DMS53 (cell line): ENCODE data around the gene TERB2.
A peak's percentile ranks its signal among the peaks of the same experiment; 100 is the strongest.
"Not testable (repeated sequence)": the region's sequence is repeated elsewhere in the genome, so short reads cannot be mapped to it uniquely, and the experiment has no call there.

ENCODE experiments used
- DNase-seq: peaks from one replicate; lab custom pipeline; 2025; lab: John Stamatoyannopoulos, UW

Gene TERB2

DNA sequence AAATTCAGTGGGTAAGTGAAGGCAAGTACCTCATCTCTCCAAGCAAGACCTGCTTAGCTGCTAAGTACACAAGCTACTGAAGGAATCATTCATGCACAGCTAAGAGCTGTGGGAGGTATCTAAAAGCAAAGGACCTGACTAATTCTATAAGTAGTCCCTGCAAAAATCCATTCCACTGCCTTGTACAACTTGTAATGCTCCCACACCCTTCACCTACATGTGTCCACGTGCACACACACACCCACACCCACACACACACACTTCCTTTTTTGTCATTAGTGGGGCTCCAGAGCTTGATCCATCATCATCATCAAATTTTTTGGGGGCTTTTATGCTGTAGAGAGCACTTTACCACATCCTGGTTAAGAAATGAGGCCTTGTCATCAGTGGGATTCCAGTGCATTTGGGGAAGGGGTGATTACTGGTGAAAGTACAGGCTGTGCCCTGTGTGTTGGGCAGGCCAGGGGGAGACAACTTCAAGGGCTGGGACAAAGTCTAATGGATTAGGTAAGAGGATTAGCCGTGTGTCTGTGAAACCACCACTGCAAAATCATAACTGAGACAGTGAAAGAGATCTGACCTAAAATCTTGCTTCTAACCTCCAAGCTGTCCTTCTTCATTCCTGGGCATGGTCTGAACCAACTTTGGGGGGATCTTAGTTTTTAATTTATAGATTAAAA lies 47.4 kb downstream of the TERB2 start:
- DNase-seq: peak; percentile 38

DNA sequence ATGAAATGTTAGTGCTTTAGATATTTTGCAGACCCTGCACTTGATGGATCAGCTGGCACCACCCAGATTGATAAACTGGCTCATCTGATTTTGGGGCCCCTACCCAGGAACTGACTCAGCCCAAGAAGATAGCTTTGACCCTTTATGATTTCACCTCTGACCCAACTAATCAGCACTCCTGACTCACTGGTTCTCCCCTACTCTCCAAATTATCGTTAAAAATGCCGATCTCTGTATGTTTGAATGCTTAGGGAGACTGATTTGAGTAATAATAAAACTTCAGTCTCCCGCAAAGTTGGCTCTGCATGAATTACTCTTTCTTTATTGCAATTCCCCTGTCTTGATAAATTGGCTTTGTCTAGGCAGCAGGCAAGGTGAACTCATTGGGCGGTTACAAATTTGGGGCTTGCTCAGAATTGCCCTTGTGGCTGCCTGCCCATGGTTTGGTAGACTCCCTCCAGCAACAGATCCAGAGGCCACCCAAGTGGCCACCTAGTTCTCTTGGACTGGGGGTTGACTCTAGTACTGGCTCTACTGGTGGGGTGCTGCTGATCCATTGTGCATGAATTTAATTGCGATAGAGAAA lies 48.2 kb downstream of the TERB2 start:
- DNase-seq: not testable (repeated sequence)

DNA sequence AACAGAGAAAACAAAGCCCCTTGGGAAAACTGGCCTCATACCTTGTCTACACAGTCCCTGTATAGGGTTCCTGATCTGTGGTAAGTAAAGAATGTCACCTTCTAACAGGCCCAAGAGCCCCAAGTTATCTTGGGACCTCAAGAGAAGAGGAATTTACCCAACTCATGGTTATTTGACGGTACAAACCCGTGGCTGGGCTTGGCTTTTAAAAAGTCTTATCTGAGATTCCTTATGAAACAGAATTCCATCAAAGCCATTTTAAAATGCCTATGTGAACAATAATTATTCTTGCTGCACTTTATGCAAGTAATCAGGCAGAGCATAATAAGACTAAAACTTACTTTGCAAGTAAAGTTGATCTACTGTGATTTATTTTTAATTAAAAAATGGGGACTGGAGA lies 52.6 kb downstream of the TERB2 start:
- DNase-seq: no peak

DNA sequence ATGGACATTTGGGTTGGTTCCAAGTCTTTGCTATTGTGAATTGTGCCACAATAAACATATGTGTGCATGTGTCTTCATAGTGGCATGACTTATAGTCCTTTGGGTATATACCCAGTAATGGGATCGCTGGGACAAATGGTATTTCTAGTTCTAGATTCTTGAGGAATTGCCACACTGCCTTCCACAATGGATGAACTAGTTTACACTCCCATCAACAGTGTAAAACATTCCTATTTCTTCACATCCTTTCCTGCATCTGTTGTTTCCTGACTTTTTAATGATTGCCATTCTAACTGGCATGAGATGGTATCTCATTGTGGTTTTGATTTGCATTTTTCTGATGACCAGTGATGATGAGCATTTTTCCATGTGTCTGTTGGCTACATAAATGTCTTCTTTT lies 58.6 kb downstream of the TERB2 start:
- DNase-seq: not testable (repeated sequence)

DNA sequence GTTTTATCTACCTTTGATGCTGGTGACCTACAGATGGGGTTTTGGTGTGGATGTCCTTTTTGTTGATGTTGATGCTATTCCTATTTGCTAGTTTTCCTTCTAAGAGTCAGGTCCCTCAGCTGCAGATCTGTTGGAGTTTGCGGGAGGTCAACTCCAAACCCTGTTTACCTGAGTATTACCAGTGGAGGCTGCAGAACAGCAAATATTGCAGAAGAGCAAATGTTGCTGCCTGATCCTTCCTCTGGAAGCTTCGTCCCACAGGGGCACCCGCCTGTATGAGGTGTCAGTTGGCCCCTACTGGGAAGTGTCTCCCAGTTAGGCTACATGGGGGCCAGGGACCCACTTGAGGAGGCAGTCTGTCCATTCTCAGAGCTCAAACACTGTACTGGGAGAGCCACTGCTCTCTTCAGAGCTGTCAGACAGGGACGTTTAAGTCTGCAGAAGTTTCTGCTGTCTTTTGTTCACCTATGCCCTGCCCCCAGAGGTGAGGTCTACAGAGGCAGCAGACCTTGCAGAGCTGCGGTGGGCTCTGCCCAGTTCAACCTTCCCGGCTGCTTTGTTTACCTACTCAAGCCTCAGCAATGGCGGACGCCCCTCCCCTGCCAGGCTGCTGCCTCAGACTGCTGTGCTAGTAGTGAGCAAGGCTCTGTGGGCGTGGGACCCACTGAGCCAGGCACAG lies 63.9 kb downstream of the TERB2 start:
- not testable (repeated sequence) for DNase-seq

DNA sequence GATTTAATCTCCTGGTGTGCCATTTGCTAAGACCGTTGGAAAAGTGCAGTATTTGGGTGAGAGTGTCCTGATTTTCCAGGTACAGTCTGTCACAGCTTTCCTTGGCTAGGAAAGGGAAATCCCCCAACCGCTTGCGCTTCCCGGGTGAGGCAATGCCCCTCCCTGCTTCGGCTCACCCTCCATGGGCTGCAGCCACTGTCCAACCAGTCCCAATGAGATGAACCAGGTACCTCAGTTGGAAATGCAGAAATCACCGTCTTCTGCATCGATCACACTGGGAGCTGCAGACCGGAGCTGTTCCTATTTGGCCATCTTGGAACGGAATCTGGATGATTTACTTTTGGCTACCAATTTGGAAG lies 64.4 kb downstream of the TERB2 start:
- DNase-seq: not testable (repeated sequence)

DNA sequence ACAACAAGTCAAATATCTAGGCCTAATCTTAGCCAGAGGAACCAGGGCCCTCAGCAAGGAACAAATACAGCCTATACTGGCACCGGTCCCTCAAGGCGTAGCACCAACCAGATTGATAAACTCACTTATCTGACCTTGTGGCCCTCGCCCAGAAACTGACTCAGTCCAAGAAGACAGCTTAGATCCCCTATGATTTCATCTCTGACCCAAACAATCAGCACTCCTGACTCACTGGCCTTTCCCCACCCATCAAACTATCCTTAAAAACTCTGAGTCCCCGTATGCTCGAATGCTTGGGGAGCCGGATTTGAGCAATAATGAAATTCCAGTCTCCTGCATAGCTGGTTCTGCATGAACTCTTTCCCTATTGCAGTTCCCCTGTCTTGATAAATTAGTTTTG lies 64.9 kb downstream of the TERB2 start:
- no peak for DNase-seq

DNA sequence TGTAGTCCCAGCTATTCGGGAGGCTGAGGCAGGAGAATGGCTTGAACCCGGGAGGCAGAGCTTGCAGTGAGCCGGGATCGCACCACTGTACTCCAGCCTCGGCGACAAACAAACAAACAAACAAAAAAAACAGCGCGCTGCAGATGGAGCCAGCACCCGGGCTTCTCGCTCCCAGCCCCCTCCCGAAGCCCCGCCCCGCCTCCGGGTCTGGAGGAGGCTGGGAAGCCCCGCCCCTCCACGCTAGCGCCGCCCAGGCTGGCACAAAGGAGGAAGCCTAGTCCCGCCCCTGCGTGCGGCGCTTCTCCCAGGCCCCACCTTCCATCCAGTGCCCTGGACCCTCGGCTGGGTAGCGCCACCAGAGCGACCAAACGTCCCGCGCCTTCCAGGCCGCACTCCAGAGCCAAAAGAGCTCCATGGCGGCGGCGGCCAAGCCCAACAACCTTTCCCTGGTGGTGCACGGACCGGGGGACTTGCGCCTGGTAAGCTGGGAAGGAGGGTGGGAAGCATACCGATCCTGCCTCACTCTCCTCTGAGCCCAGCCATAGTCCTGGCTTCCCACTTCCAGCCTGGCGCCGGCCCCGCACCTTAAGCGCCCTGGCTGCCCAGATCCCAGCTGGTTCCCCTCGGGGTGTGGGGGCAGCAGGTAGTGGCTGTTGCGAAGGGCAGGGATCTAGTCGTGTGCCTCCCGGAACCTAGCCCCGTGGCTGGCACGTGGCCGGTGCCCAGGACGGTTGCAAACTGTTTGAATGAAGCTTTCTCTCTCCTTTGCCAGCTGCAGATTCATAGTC lies 66.6 kb downstream of the TERB2 start, which contains the start of gene SORD:
TSS of gene SORD (plus strand) at position 325 of the 788 bp plus-strand sequence. CDS start at position 414, 89 bp downstream.
- peak; percentile 93 for DNase-seq

DNA sequence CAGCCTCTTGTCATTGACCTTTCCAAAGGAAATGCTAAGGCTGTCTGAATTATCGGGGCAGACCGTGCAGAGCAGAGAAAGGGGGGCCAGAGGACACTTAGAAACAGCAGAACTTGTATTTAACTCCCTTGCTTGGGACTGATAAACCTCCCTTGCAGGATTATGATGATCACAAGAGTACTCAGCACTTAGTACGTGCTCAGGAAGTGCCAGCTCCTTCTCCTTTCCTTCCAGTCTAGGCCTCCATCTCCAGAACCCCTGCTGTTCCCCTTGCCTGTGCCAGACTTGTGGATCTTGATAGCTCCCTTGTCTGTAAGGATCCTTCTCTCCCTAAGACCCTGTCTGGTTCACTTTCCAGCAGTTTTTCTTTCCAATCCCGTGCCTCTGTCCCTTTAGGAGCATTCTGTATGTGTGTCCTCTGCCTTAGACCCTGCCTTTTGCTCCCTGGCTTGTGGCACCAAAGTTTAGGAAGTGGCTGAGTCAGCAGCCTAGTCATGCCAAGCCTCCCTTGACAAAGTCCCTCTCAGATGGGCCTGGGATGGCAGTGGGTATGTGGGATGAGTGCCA lies 67.3 kb downstream of the TERB2 start:
- DNase-seq: peak; percentile 25

DNA sequence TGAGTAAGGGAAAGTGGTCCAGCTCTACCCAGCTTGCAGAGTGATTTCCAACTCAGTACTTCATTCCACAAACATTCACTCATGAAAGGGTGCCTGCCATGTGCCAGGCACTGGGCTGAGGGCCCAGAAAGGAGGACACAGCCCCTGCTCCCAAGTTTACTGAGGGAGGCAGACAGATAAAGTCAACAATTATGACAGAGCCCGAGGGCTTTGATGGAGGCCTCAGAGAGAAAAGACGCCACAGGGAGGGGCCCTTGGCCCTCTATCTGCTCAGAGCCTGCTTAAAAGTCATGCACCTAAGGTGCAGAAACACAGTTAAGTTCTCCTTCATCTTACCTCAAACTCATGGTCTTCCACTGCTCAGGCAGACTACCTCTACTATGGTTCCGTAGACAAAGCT lies 68.2 kb downstream of the TERB2 start:
- not testable (repeated sequence) for DNase-seq

DNA sequence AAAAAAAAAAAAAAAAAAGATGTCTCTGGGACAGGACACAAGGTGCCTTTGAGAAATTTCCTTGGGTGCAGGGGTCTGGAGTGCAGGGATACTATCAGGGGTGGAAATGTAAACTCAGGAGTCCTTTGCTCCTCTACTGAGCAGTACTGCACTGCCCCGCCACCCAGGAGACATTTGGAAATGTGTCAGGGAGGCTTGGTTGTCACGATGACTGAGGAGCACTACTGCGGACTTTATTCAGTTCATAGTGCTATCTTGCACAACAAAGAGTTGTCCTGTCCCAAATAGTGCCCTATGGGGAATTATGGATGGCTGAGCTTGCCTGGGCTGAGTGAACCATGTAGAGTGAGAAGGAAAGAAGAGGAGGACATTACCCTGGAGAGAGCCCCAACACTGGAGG lies 69.1 kb downstream of the TERB2 start:
- DNase-seq: not testable (repeated sequence)

DNA sequence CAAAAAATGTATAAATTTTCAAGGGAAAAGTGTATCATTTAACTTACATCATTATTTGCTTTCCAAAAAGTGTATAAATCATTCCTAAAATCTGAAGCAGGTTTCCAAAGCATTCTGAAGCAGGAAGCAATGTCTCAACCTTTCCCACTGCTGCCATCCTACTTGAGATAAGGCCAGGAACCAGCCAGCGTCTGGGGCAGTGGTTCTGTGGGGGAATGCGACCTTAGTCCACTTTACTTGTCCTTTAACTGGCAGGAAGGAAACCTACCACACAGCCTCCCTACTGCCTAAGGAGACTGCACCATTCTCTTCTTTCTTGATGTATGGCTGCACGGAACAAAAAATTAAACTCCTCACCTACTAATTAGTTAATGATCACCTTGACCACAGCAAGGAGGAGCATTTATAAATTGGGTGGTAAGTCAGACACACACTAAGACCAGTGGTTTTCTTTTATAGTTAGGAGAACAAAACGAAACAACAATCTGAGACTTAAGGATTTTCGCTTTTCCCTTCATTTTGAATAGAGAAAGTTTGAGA lies 70.2 kb downstream of the TERB2 start:
- DNase-seq: no peak

DNA sequence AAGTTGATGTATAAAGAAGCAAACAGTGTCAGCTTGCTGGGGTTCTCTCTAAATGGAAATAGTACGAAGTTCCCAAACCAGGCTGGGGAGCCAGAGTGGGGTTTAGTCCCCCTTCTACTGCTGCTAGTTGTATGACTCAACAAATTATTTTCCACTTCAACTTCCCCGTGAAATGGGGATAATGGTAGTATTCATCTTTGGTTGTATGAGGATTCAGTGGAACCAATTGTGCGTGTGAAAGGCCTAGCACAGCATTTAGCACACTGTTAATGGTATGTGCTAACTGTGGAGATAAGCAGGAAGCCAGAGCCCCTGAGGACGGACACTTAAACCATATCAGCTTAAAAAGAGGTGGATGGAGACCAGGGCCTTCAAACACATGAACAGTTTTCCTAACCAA lies 70.7 kb downstream of the TERB2 start:
- no peak for DNase-seq
